ENCODE data around the gene FILIP1.

GRCh38 chr6:75460681-75461080 is 32.9 kb downstream of the FILIP1 start:
- no peak for TF ChIP-seq CTCF (IDR thresholded peaks at IDR 0.05)
- no peak for TF ChIP-seq SP1 (CRISPR knock-in tag; conservative IDR thresholded peaks at IDR 0.05)
